GM20000 (cell line): ENCODE data around the gene RANGRF.

Experiments used
- DNase-seq: peaks from one replicate; pipeline ENCODE4 v3.0.0; 2012; ENCODE audit warnings: low spot score
- CTCF ChIP-seq: IDR thresholded peaks from 2 replicates; pipeline ENCODE4 v1.5.1; 2012; ENCODE audit warnings: mild to moderate bottlenecking, control low read depth; ENCODE audit errors: extremely low read depth, missing control alignments

The RANGRF gene

GRCh38 chr17:8266648-8267479, 21.6 kb upstream of the RANGRF start:
- DNase-seq: no peak
- TF ChIP-seq CTCF: no peak

- TF ChIP-seq CTCF: no peak
- DNase-seq: no peak
These were observed 20.9 kb upstream of the RANGRF start for GRCh38 chr17:8267480-8268147.

- DNase-seq: no peak
- TF ChIP-seq CTCF: no peak
These were observed 19.7 kb upstream of the RANGRF start for GRCh38 chr17:8268550-8269298.

- DNase-seq: no peak
- TF ChIP-seq CTCF: no peak
These were observed 16.0 kb upstream of the RANGRF start for GRCh38 chr17:8272421-8272820.

- DNase-seq: no peak
- TF ChIP-seq CTCF: no peak
These were observed 14.5 kb upstream of the RANGRF start for GRCh38 chr17:8273884-8274444.

GRCh38 chr17:8274816-8275215, 13.7 kb upstream of the RANGRF start:
- no peak for DNase-seq
- TF ChIP-seq CTCF: no peak
